ENCODE measurements around the gene SLC9A3. TPM values are rescaled to one million over a fixed set of nuclear protein-coding genes. Genes with fewer than 3 reads are reported as not detected.

SLC9A3 gene
- total RNA-seq, 2 donors from 2014 or later = 1.6 to 2.2 TPM

- ATAC-seq (replicated peaks) = peak; percentile 32
- peaks cover 7% of the 10 kb centered on the region for H3K36me3 Mint-ChIP-seq (ENCODE audit: low read depth)
- H3K4me3 Mint-ChIP-seq = peak overlapping the region; percentile 66
- H3K27ac Mint-ChIP-seq = no peak overlapping the region
- H3K4me1 Mint-ChIP-seq = peaks cover 22% of the 10 kb centered on the region
- no peaks in the 10 kb centered on the region for H3K9me3 Mint-ChIP-seq
- peaks cover 45% of the 10 kb centered on the region for H3K27me3 Mint-ChIP-seq
These were observed 3.7 kb upstream of the SLC9A3 start for GRCh38 chr5:527646-528628.

- Mint-ChIP-seq H3K36me3 (ENCODE audit: low read depth) (peaks cover 7% of the 10 kb centered on the region), H3K27me3 (peaks cover 47% of the 10 kb centered on the region), H3K4me1 (peaks cover 22% of the 10 kb centered on the region), H3K9me3 (no peaks in the 10 kb centered on the region), H3K4me3 (peak overlapping the region; percentile 66), H3K27ac (no peak overlapping the region)
- no peak for ATAC-seq (replicated peaks)
These were observed 2.3 kb upstream of the SLC9A3 start for GRCh38 chr5:526456-527088.

GRCh38 chr5:525916-526315, 1.7 kb upstream of the SLC9A3 start:
- peaks cover 7% of the 10 kb centered on the region for H3K36me3 Mint-ChIP-seq (ENCODE audit: low read depth)
- no peaks in the 10 kb centered on the region for H3K9me3 Mint-ChIP-seq

GRCh38 chr5:524973-525761, 918 bp upstream of the SLC9A3 start:
- H3K27ac Mint-ChIP-seq = no peak overlapping the region

More at GRCh38 chr5:525916-526315, 1.7 kb upstream of the SLC9A3 start:
- Mint-ChIP-seq H3K27ac (no peak overlapping the region), H3K27me3 (peaks cover 52% of the 10 kb centered on the region), H3K4me1 (peaks cover 22% of the 10 kb centered on the region), H3K4me3 (no peak overlapping the region)
- ATAC-seq (replicated peaks) = no peak

GRCh38 chr5:523441-524222, 617 bp downstream of the SLC9A3 start:
- H3K4me1 Mint-ChIP-seq = peaks cover 12% of the 10 kb centered on the region
- H3K27me3 Mint-ChIP-seq = peaks cover 34% of the 10 kb centered on the region
- H3K27ac Mint-ChIP-seq = no peak overlapping the region
- H3K36me3 Mint-ChIP-seq (ENCODE audit: low read depth) = peaks cover 7% of the 10 kb centered on the region
- H3K9me3 Mint-ChIP-seq = no peaks in the 10 kb centered on the region
- no peak for ATAC-seq (replicated peaks)
- H3K4me3 Mint-ChIP-seq = peak overlapping the region; percentile 15

More at GRCh38 chr5:524973-525761, 918 bp upstream of the SLC9A3 start:
- H3K9me3 Mint-ChIP-seq = no peaks in the 10 kb centered on the region
- no peak for ATAC-seq (replicated peaks)
- H3K4me1 Mint-ChIP-seq = peaks cover 22% of the 10 kb centered on the region
- peaks cover 45% of the 10 kb centered on the region for H3K27me3 Mint-ChIP-seq
- H3K4me3 Mint-ChIP-seq = peak overlapping the region; percentile 49
- peaks cover 7% of the 10 kb centered on the region for H3K36me3 Mint-ChIP-seq (ENCODE audit: low read depth)

- Mint-ChIP-seq H3K4me1 (peaks cover 12% of the 10 kb centered on the region), H3K4me3 (peak overlapping the region; percentile 15), H3K9me3 (no peaks in the 10 kb centered on the region), H3K27ac (no peak overlapping the region), H3K27me3 (peaks cover 34% of the 10 kb centered on the region), H3K36me3 (ENCODE audit: low read depth) (peaks cover 7% of the 10 kb centered on the region)
- ATAC-seq (replicated peaks) = no peak
These were observed 1.3 kb downstream of the SLC9A3 start for GRCh38 chr5:522899-523440.

GRCh38 chr5:522116-522515, 2.1 kb downstream of the SLC9A3 start:
- H3K9me3 Mint-ChIP-seq = no peaks in the 10 kb centered on the region
- H3K4me3 Mint-ChIP-seq = no peak overlapping the region

GRCh38 chr5:521680-522079, 2.6 kb downstream of the SLC9A3 start:
- Mint-ChIP-seq H3K4me3 (no peak overlapping the region), H3K4me1 (peaks cover 17% of the 10 kb centered on the region), H3K36me3 (ENCODE audit: low read depth) (peaks cover 7% of the 10 kb centered on the region), H3K9me3 (no peaks in the 10 kb centered on the region), H3K27me3 (peaks cover 40% of the 10 kb centered on the region), H3K27ac (no peak overlapping the region)
- no peak for ATAC-seq (replicated peaks)

More at GRCh38 chr5:522116-522515, 2.1 kb downstream of the SLC9A3 start:
- Mint-ChIP-seq H3K27ac (no peak overlapping the region), H3K36me3 (ENCODE audit: low read depth) (peaks cover 7% of the 10 kb centered on the region), H3K27me3 (peaks cover 39% of the 10 kb centered on the region), H3K4me1 (peaks cover 16% of the 10 kb centered on the region)
- no peak for ATAC-seq (replicated peaks)

DNA sequence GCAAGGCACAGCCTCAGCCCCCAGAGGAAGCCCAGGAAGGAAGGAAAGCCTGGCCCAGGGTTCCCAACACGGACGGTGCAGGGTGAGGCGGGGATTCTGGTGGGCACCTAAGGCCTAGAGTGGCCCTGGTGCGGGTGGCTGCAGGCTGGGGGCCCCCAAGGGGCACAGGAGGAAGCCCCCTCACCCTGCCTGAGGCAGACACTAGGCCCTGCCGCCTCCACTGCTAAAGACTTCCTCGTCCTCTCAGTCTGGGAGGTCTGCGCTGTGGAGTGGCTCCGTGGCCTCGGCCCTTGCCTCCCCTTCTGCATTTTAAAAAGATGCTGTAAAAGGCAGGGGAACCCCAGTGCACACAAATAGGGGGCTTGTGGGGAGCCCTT, 3.4 kb downstream of the SLC9A3 start:
- Mint-ChIP-seq H3K4me3 (no peak overlapping the region), H3K4me1 (peaks cover 17% of the 10 kb centered on the region), H3K36me3 (ENCODE audit: low read depth) (peaks cover 7% of the 10 kb centered on the region), H3K27me3 (peaks cover 41% of the 10 kb centered on the region), H3K27ac (no peak overlapping the region), H3K9me3 (no peaks in the 10 kb centered on the region)
- ATAC-seq (replicated peaks) = no peak

- H3K36me3 Mint-ChIP-seq (ENCODE audit: low read depth) = peaks cover 5% of the 10 kb centered on the region
- H3K4me3 Mint-ChIP-seq = no peak overlapping the region
- no peaks in the 10 kb centered on the region for H3K9me3 Mint-ChIP-seq
These were observed 3.9 kb downstream of the SLC9A3 start for GRCh38 chr5:520196-520849.

DNA sequence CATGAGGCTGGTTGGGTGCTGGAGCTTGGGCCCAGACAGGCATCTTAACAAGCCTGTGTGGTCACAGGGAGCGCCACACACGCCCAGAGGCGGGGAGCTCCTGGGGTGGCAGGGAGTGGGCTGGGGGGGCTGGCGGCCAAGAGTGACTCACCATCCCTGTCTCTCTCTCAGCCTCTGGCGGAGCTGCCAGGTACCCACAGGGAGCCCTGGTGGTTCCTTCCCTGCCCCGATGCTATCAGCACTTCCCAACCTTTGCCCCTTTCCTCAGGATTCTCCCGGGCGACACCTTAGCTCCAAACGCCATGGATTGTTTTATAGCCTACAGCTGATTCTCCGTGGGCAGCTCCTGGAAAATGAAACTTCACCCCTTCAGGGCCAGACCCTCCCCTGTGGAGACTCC, 5.5 kb downstream of the SLC9A3 start:
- no peak overlapping the region for H3K4me3 Mint-ChIP-seq
- peaks cover 30% of the 10 kb centered on the region for H3K27me3 Mint-ChIP-seq
- H3K27ac Mint-ChIP-seq = no peak overlapping the region
- no peaks in the 10 kb centered on the region for H3K36me3 Mint-ChIP-seq (ENCODE audit: low read depth)
- no peak for ATAC-seq (replicated peaks)
- no peaks in the 10 kb centered on the region for H3K9me3 Mint-ChIP-seq
- H3K4me1 Mint-ChIP-seq = peaks cover 9% of the 10 kb centered on the region

More at GRCh38 chr5:520196-520849, 3.9 kb downstream of the SLC9A3 start:
- H3K4me1 Mint-ChIP-seq = peaks cover 13% of the 10 kb centered on the region
- no peak overlapping the region for H3K27ac Mint-ChIP-seq
- peaks cover 36% of the 10 kb centered on the region for H3K27me3 Mint-ChIP-seq
- ATAC-seq (replicated peaks) = no peak

GRCh38 chr5:517535-518100, 6.6 kb downstream of the SLC9A3 start:
- no peak for ATAC-seq (replicated peaks)
- Mint-ChIP-seq H3K36me3 (ENCODE audit: low read depth) (no peaks in the 10 kb centered on the region), H3K4me3 (no peak overlapping the region), H3K27me3 (peaks cover 25% of the 10 kb centered on the region), H3K27ac (no peak overlapping the region), H3K9me3 (no peaks in the 10 kb centered on the region), H3K4me1 (peaks cover 9% of the 10 kb centered on the region)

- H3K4me1 Mint-ChIP-seq = peaks cover 9% of the 10 kb centered on the region
- H3K4me3 Mint-ChIP-seq = no peak overlapping the region
- no peak for ATAC-seq (replicated peaks)
- no peaks in the 10 kb centered on the region for H3K9me3 Mint-ChIP-seq
- no peaks in the 10 kb centered on the region for H3K36me3 Mint-ChIP-seq (ENCODE audit: low read depth)
- H3K27me3 Mint-ChIP-seq = peaks cover 25% of the 10 kb centered on the region
- H3K27ac Mint-ChIP-seq = no peak overlapping the region
These were observed 7.3 kb downstream of the SLC9A3 start for GRCh38 chr5:516980-517379.

All from activated T-helper 17 cell treated with anti-CD3 and anti-CD28 coated beads, Interleukin-2, amount 50 U/mL, for 72 hours (primary cell).